H9 (cell line): ENCODE measurements around the gene MYBPC3. TPM values are rescaled to one million over a fixed set of nuclear protein-coding genes. Genes with fewer than 3 reads are reported as not detected.

Experiments
- DNase-seq: peaks from one replicate; pipeline ENCODE4 v3.0.0-alpha.2; 2017
- H2AFZ ChIP-seq: one replicate; pipeline ENCODE4 v1.6.1; 2013; ENCODE audit warnings: mild to moderate bottlenecking, low read length, control low read depth, moderate library complexity
- H2AK5ac ChIP-seq: 2 replicates; pipeline ENCODE4 v1.6.1; 2013; ENCODE audit warnings: low read length, control low read depth, mixed read lengths; ENCODE audit not compliant: insufficient read length
- H2BK120ac ChIP-seq: one replicate; pipeline ENCODE4 v1.6.1; 2013; ENCODE audit warnings: low read depth, mild to moderate bottlenecking, low read length, control low read depth, inconsistent platforms; ENCODE audit not compliant: poor library complexity, severe bottlenecking
- H2BK12ac ChIP-seq: 2 replicates; pipeline ENCODE4 v1.6.1; 2013; ENCODE audit warnings: low read length, control low read depth, mixed read lengths, low read depth; ENCODE audit not compliant: insufficient read length
- H2BK15ac ChIP-seq: 2 replicates; pipeline ENCODE4 v1.6.1; 2013; ENCODE audit warnings: low read depth, low read length, control low read depth
- H2BK20ac ChIP-seq: one replicate; pipeline ENCODE4 v1.6.1; 2013; ENCODE audit warnings: low read depth, mild to moderate bottlenecking, low read length, control low read depth, inconsistent platforms; ENCODE audit not compliant: poor library complexity, severe bottlenecking
- H2BK5ac ChIP-seq: 2 replicates; pipeline ENCODE4 v1.6.1; 2013; ENCODE audit warnings: low read length, control low read depth, mixed read lengths; ENCODE audit not compliant: insufficient read length
- H3K14ac ChIP-seq: 2 replicates; pipeline ENCODE4 v1.6.1; 2013; ENCODE audit warnings: low read length, control low read depth; ENCODE audit not compliant: insufficient read depth
- H3K18ac ChIP-seq: 2 replicates; pipeline ENCODE4 v1.6.1; 2013; ENCODE audit warnings: low read depth, mild to moderate bottlenecking, mixed read lengths, low read length, control low read depth; ENCODE audit not compliant: insufficient read length
- H3K23ac ChIP-seq: 2 replicates; pipeline ENCODE4 v1.6.1; 2013; ENCODE audit warnings: low read length, control low read depth, mixed read lengths, low read depth; ENCODE audit not compliant: insufficient read length
- H3K23me2 ChIP-seq: 2 replicates; pipeline ENCODE4 v1.6.1; 2013; ENCODE audit warnings: low read depth, mild to moderate bottlenecking, mixed read lengths, low read length, control low read depth; ENCODE audit not compliant: insufficient read length, poor library complexity, severe bottlenecking
- H3K27ac ChIP-seq: 2 replicates; pipeline ENCODE4 v1.5.1; 2013; ENCODE audit warnings: low read length, control low read depth, mixed read lengths, low read depth; ENCODE audit not compliant: insufficient read length
- H3K27me3 ChIP-seq: 2 replicates; pipeline ENCODE4 v1.6.1; 2013; ENCODE audit warnings: low read length, control low read depth, inconsistent platforms; ENCODE audit not compliant: insufficient read depth
- H3K4ac ChIP-seq: 2 replicates; pipeline ENCODE4 v1.6.1; 2013; ENCODE audit warnings: low read depth, mild to moderate bottlenecking, control low read depth, inconsistent platforms, low read length, moderate library complexity
- H3K4me1 ChIP-seq: 2 replicates; pipeline ENCODE4 v1.6.1; 2013; ENCODE audit warnings: low read length, control low read depth, inconsistent platforms; ENCODE audit not compliant: insufficient read depth
- H3K4me2 ChIP-seq: 2 replicates; pipeline ENCODE4 v1.6.1; 2013; ENCODE audit warnings: low read length, control low read depth, mixed read lengths; ENCODE audit not compliant: insufficient read length, insufficient read depth
- H3K56ac ChIP-seq: 2 replicates; pipeline ENCODE4 v1.6.1; 2013; ENCODE audit warnings: low read depth, mild to moderate bottlenecking, mixed read lengths, low read length, control low read depth; ENCODE audit not compliant: insufficient read length
- H3K79me1 ChIP-seq: 2 replicates; pipeline ENCODE4 v1.6.1; 2013; ENCODE audit warnings: low read depth, mild to moderate bottlenecking, moderate library complexity, low read length, control low read depth, inconsistent platforms; ENCODE audit not compliant: insufficient read depth, poor library complexity, severe bottlenecking
- H3K79me2 ChIP-seq: 2 replicates; pipeline ENCODE4 v1.6.1; 2013; ENCODE audit warnings: low read length, control low read depth, inconsistent platforms; ENCODE audit not compliant: insufficient read depth
- H3K9ac ChIP-seq: 2 replicates; pipeline ENCODE4 v1.6.1; 2013; ENCODE audit warnings: low read length, control low read depth, mixed read lengths; ENCODE audit not compliant: insufficient read length; ENCODE audit errors: extremely low read depth
- H3K9me3 ChIP-seq: one replicate; pipeline ENCODE4 v1.6.1; 2013; ENCODE audit warnings: low read depth, low read length, inconsistent platforms; ENCODE audit not compliant: control insufficient read depth
- H3T11ph ChIP-seq: one replicate; pipeline ENCODE4 v1.6.1; 2013; ENCODE audit warnings: mild to moderate bottlenecking, low read length, control low read depth, inconsistent platforms
- H4K20me1 ChIP-seq: one replicate; pipeline ENCODE4 v1.6.1; 2013; ENCODE audit not compliant: control insufficient read depth, insufficient read length, insufficient read depth
- H4K5ac ChIP-seq: 2 replicates; pipeline ENCODE4 v1.6.1; 2013; ENCODE audit warnings: low read depth, mild to moderate bottlenecking, mixed read lengths, low read length, control low read depth; ENCODE audit not compliant: insufficient read length
- H4K8ac ChIP-seq: replicated peaks from 2 replicates; pipeline ENCODE4 v1.6.1; 2013; ENCODE audit warnings: low read length, control low read depth, mixed read lengths, low read depth; ENCODE audit not compliant: insufficient read length
- H4K91ac ChIP-seq: 2 replicates; pipeline ENCODE4 v1.6.1; 2013; ENCODE audit warnings: low read depth, mild to moderate bottlenecking, moderate library complexity, mixed read lengths, low read length, control low read depth; ENCODE audit not compliant: insufficient read length
- H3K27ac Mint-ChIP-seq, 3 experiments: 2 replicates in 2 of 3; 3 replicates in 1 of 3; pipeline ENCODE4 v1.8.0; 2020 to 2021; ENCODE audit warnings: mixed read lengths in 3 of 3, mild to moderate bottlenecking in 1 of 3, moderate library complexity in 1 of 3
- H3K27me3 Mint-ChIP-seq: 2 replicates; pipeline ENCODE4 v1.8.0; 2021; ENCODE audit warnings: low read depth, mild to moderate bottlenecking, moderate library complexity, mixed read lengths
- H3K36me3 Mint-ChIP-seq, 3 experiments: 2 replicates in 2 of 3; 3 replicates in 1 of 3; pipeline ENCODE4 v1.8.0; 2020 to 2021; ENCODE audit warnings: low read depth in 3 of 3, mixed read lengths in 3 of 3; ENCODE audit not compliant: insufficient read depth in 1 of 3
- H3K4me1 Mint-ChIP-seq, 2 experiments: 2 replicates each; pipeline ENCODE4 v1.8.0; 2020; ENCODE audit warnings: mixed read lengths in 2 of 2
- H3K4me3 Mint-ChIP-seq, 2 experiments: 2 replicates in 1 of 2; 3 replicates in 1 of 2; pipeline ENCODE4 v1.8.0; 2020 to 2021; ENCODE audit warnings: mild to moderate bottlenecking in 2 of 2, mixed read lengths in 2 of 2, moderate library complexity in 1 of 2
- H3K9me3 Mint-ChIP-seq, 2 experiments: 2 replicates in 1 of 2; 3 replicates in 1 of 2; pipeline ENCODE4 v1.8.0; 2020; ENCODE audit warnings: mild to moderate bottlenecking in 2 of 2, mixed read lengths in 2 of 2, moderate library complexity in 1 of 2
- WGBS: extraction: QIAGEN DNeasy Blood & Tissue Kit; methylation state at CpG from one replicate; pipeline ENCODE4 v1.1.7; 2013; ENCODE audit warnings: missing lambda C conversion rate, low lambda C conversion rate, mixed read lengths; ENCODE audit not compliant: insufficient read length; ENCODE audit errors: extremely low coverage; 5-methylcytosine and 5-hydroxymethylcytosine counted together
- total RNA-seq: library from RNA; stranded (reverse); gene quantifications from 2 replicates; pipeline ENCODE4 v1.2.1, GENCODE V29; 2021
- TF ChIP-seq, protein P1 (sequence below): fragments of 200-600 bp; sonication (generic); conservative IDR thresholded peaks from 3 replicates; pipeline ENCODE4 v1.8.0; 2021; ENCODE audit warnings: antibody characterized with exemption, mild to moderate bottlenecking

Gene MYBPC3
- total RNA-seq, 1 experiment from 2014 or later: not detected

DNA sequence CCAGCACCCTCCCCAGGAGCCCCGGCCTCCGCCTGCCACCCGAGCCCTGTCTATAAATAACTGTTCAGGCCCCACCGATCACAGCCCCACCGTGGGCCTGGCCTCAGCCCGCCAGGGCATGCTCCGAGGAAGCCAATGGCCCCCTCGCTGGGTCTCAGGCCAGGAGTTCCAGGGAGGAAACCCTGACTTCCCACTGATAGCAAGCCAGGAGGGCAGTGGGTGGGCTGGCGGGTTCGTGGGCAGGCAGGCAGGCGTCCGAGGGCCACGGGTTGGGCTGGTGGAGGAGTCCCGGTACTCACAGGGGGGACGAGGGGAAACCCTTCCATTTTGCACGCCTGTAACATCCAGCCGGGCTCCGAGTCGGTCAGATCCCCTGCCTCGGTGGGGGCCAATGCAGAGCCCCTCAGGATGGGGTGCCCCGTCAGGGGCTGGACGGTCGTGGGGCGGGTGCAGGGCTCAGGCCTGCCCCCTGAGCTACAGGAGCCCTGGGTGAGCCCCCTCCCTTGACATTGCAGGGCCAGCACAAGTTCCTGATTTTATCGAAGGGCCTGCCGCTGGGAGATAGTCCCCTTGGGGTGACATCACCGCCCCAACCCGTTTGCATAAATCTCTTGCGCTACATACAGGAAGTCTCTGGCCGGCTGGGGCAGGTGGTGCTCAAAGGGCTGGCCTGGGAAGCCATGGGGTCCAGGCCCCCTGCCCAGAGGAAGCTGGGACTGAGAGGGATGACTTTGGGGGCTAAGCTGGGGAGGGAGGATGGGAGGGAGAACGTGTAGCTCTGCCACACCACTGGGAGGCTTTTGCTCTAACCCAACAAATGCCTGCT lies 25.7 kb upstream of the MYBPC3 start, which contains the start of gene SPI1:
TSS of gene SPI1 (minus strand) at position 538 of the 826 bp plus-strand sequence. CDS start at position 344, 194 bp downstream.
- Histone ChIP-seq H2BK20ac (no peak within 1 kb of the TSS), H3K56ac (no peak within 1 kb of the TSS), H2BK15ac (no peak within 1 kb of the TSS), H2BK12ac (no peak within 1 kb of the TSS), H4K8ac (no peak within 1 kb of the TSS), H3K79me2 (no peaks in the 10 kb centered on the region), H3K4me2 (no peak within 1 kb of the TSS), H2BK120ac (no peak within 1 kb of the TSS), H3K9ac (no peak within 1 kb of the TSS), H3K27ac (no peak within 1 kb of the TSS), H2BK5ac (no peak within 1 kb of the TSS), H3T11ph (no peak within 1 kb of the TSS), H3K27me3 (no peaks in the 10 kb centered on the region), H2AK5ac (no peak within 1 kb of the TSS), H3K14ac (no peak within 1 kb of the TSS; the same call in 1 of the 2 replicates), H4K91ac (no peak within 1 kb of the TSS), H3K23ac (no peak within 1 kb of the TSS), H3K4ac (no peak within 1 kb of the TSS), H2AFZ (no peak within 1 kb of the TSS), H3K18ac (peak within 1 kb of the TSS; percentile 22), H4K5ac (no peak within 1 kb of the TSS), H3K23me2 (no peaks in the 10 kb centered on the region), H4K20me1 (no peaks in the 10 kb centered on the region), H3K4me1 (no peaks in the 10 kb centered on the region), H3K9me3 (no peaks in the 10 kb centered on the region), H3K79me1 (no peaks in the 10 kb centered on the region)
- no peak for DNase-seq
- Mint-ChIP-seq H3K4me1 (peaks cover 3 to 4% of the 10 kb centered on the region in 2 experiments; a peak in 3 of 4 replicates), H3K9me3 (no peaks in the 10 kb centered on the region), H3K4me3 (no peak within 1 kb of the TSS; a peak in 1 of 5 replicates), H3K27me3 (peaks cover 2% of the 10 kb centered on the region), H3K27ac (peak within 1 kb of the TSS in 2 of 3 experiments; percentile 28 to 88; a peak in 3 of 7 replicates), H3K36me3 (no peaks in the 10 kb centered on the region)
- TF ChIP-seq, protein P1, sequence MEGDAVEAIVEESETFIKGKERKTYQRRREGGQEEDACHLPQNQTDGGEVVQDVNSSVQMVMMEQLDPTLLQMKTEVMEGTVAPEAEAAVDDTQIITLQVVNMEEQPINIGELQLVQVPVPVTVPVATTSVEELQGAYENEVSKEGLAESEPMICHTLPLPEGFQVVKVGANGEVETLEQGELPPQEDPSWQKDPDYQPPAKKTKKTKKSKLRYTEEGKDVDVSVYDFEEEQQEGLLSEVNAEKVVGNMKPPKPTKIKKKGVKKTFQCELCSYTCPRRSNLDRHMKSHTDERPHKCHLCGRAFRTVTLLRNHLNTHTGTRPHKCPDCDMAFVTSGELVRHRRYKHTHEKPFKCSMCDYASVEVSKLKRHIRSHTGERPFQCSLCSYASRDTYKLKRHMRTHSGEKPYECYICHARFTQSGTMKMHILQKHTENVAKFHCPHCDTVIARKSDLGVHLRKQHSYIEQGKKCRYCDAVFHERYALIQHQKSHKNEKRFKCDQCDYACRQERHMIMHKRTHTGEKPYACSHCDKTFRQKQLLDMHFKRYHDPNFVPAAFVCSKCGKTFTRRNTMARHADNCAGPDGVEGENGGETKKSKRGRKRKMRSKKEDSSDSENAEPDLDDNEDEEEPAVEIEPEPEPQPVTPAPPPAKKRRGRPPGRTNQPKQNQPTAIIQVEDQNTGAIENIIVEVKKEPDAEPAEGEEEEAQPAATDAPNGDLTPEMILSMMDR: no peak
- WGBS: no CpG with 5 or more reads among the region's 31 CpGs
